Endothelial cell of umbilical vein (primary cell): Measurements from ENCODE around the gene SPATA33. TPM values are rescaled to one million over a fixed set of nuclear protein-coding genes. Genes with fewer than 3 reads are reported as not detected.

Experiments
- BruUV-seq: library from RNA; stranded (reverse); fragments of 400-500 nt; replicated peaks from 2 replicates; lab custom pipeline; 2021; lab: Mats Ljungman, UMichigan
- CTCF ChIA-PET: fragments of 300-600, 350-600 bp; sonication (Branson Sonifier 250); formaldehyde crosslinking; loops from one replicate; lab custom pipeline; 2021; ENCODE audit warnings: antibody characterized with exemption, inconsistent platforms; lab: Charles Lee
- POLR2A ChIA-PET: fragments of 300-600, 350-600 bp; sonication (Branson Sonifier 250); formaldehyde crosslinking; loops from one replicate; lab custom pipeline; 2021; ENCODE audit warnings: antibody characterized with exemption, inconsistent platforms; lab: Charles Lee
- DNase-seq: peaks from one replicate; pipeline ENCODE4 v3.0.0-alpha.2; 2011; ENCODE audit warnings: low read depth, low spot score
- FAIRE-seq: peaks from 2 replicates; lab custom pipeline; 2011; peaks lifted over from hg19 to GRCh38; lab: Jason Lieb, UNC
- H2AFZ ChIP-seq: 2 replicates; pipeline ENCODE4 v1.6.0; 2012; ENCODE audit warnings: low read depth, low read length, control low read depth, inconsistent platforms
- H3K27ac ChIP-seq: 2 replicates; pipeline ENCODE4 v1.5.1; 2011; ENCODE audit warnings: low read depth, mild to moderate bottlenecking, control low read depth, low read length, moderate library complexity; ENCODE audit not compliant: insufficient read depth
- H3K27me3 ChIP-seq, 2 experiments: 2 replicates each; pipeline versions ENCODE4 v1.6.0 to v1.6.1; 2011; ENCODE audit warnings: low read length in 2 of 2, mixed read lengths in 1 of 2; ENCODE audit not compliant: control insufficient read depth in 2 of 2, insufficient read depth in 2 of 2
- H3K36me3 ChIP-seq, 2 experiments: 2 replicates in 1 of 2; 3 replicates in 1 of 2; pipeline ENCODE4 v1.5.1; 2011; ENCODE audit warnings: low read length in 2 of 2, mild to moderate bottlenecking in 1 of 2, moderate library complexity in 1 of 2; ENCODE audit not compliant: control insufficient read depth in 2 of 2, insufficient read depth in 2 of 2; ENCODE audit errors: extremely low read depth in 1 of 2
- H3K4me1 ChIP-seq: 3 replicates; pipeline ENCODE4 v1.5.1; 2011; ENCODE audit warnings: mild to moderate bottlenecking, low read length; ENCODE audit not compliant: control insufficient read depth, insufficient read depth; ENCODE audit errors: extremely low read depth
- H3K4me2 ChIP-seq: 2 replicates; pipeline ENCODE4 v1.6.1; 2011; ENCODE audit warnings: low read length, control low read depth, mixed read lengths; ENCODE audit not compliant: insufficient read depth
- H3K4me3 ChIP-seq, 3 experiments: fragments of 200-600 bp in 1 of 3; sonication (generic), shearing (Covaris generic) in 1 of 3; replicated peaks in 1 of 3; 2 replicates each; pipeline ENCODE4 v1.5.1; 2011 to 2016; ENCODE audit warnings: control low read depth in 3 of 3, low read length in 3 of 3, mild to moderate bottlenecking in 2 of 3, inconsistent platforms in 1 of 3, low read depth in 1 of 3, moderate library complexity in 1 of 3; ENCODE audit not compliant: insufficient read depth in 1 of 3
- H3K79me2 ChIP-seq: 2 replicates; pipeline ENCODE4 v1.6.0; 2012; ENCODE audit warnings: low read length, inconsistent platforms; ENCODE audit not compliant: control insufficient read depth, insufficient read depth
- H3K9ac ChIP-seq: replicated peaks from 2 replicates; pipeline ENCODE3; 2011; ENCODE audit warnings: low read length, control low read depth; ENCODE audit not compliant: insufficient read depth; ENCODE audit errors: extremely low read depth
- H3K9me1 ChIP-seq: replicated peaks from 3 replicates; pipeline ENCODE4 v1.6.0; 2011; ENCODE audit warnings: mild to moderate bottlenecking, low read length; ENCODE audit not compliant: control insufficient read depth, insufficient read depth; ENCODE audit errors: extremely low read depth
- H3K9me3 ChIP-seq: replicated peaks from 2 replicates; pipeline ENCODE4 v1.5.1; 2012; ENCODE audit warnings: low read length, inconsistent platforms; ENCODE audit not compliant: control insufficient read depth, insufficient read depth
- H4K20me1 ChIP-seq: replicated peaks from 2 replicates; pipeline ENCODE3; 2011; ENCODE audit warnings: mild to moderate bottlenecking, low read length; ENCODE audit not compliant: control insufficient read depth, insufficient read depth; ENCODE audit errors: extremely low read depth
- CTCF ChIP-seq, 2 donors: IDR thresholded peaks; 1 replicate in 1 of 2; 2 replicates in 1 of 2; pipeline ENCODE4 v1.5.1; 2011; ENCODE audit warnings: low read length in 2 of 2, mild to moderate bottlenecking in 2 of 2, moderate library complexity in 2 of 2, control low read depth in 1 of 2, inconsistent platforms in 1 of 2, low read depth in 1 of 2; ENCODE audit not compliant: insufficient read depth in 1 of 2; ENCODE audit errors: extremely low read depth in 1 of 2
- EZH2 ChIP-seq: IDR thresholded peaks from 2 replicates; pipeline ENCODE4 v1.6.1; 2012; ENCODE audit warnings: borderline replicate concordance, low read depth, mild to moderate bottlenecking, moderate library complexity, low read length, inconsistent platforms; ENCODE audit not compliant: severe bottlenecking
- MAX ChIP-seq: IDR thresholded peaks from 2 replicates; pipeline ENCODE4 v1.6.1; 2011; ENCODE audit not compliant: insufficient read depth, insufficient read length
- dilution Hi-C: fragments of 300-500 bp; cut with MboI; formaldehyde crosslinking; loops from one replicate; pipeline ENCODE4 v1.15.0; 2019; ENCODE audit warnings: low sequenced_read_pairs; ENCODE audit not compliant: extremely low pct_ligation_motif_present
- intact Hi-C: fragments of 100-400 bp; cut with micrococcal nuclease; formaldehyde crosslinking; loops from one replicate; pipeline ENCODE4 v1.10.0; 2022
- polyA plus RNA-seq, 4 experiments: library from polyadenylated mRNA; depleted of rRNA in 3 of 4; stranded (reverse) in 3 of 4; unstranded in 1 of 4; fragments of >200 nt; gene quantifications; 2 replicates each; pipeline versions ENCODE4 v1.2.1 to v1.2.3, GENCODE V29; 2011 to 2012; ENCODE audit warnings: missing spikeins in 1 of 4
- total RNA-seq: library from RNA; stranded (reverse); gene quantifications from 2 replicates; pipeline ENCODE4 v1.2.3, GENCODE V29; 2021

The SPATA33 gene
- total and polyA plus RNA-seq, 2 donors (not counting 3 experiments of a cell fraction or from before 2014, with no cell fraction given): 3.5 to 11.4 TPM

- TF ChIP-seq EZH2: no peak
- Histone ChIP-seq H3K4me2 (no peak overlapping the region), H3K9me3 (no peaks in the 10 kb centered on the region), H3K4me3 (no peak overlapping the region), H3K27ac (no peak overlapping the region), H3K27me3 (peaks cover 0 to 3% of the 10 kb centered on the region in 2 experiments), H3K79me2 (no peaks in the 10 kb centered on the region), H2AFZ (no peak overlapping the region), H3K36me3 (no peaks in the 10 kb centered on the region), H3K9ac (no peak overlapping the region), H3K9me1 (no peaks in the 10 kb centered on the region), H4K20me1 (no peaks in the 10 kb centered on the region), H3K4me1 (no peaks in the 10 kb centered on the region)
- BruUV-seq: no TSS peak
- no peak for DNase-seq
- no peak for FAIRE-seq
- intact Hi-C loops (no loop called here), dilution Hi-C loops (no loop called here)
- CTCF ChIA-PET: no interaction called here
- POLR2A ChIA-PET: no interaction called here
These were observed 19.2 kb upstream of the SPATA33 start for GRCh38 chr16:89638455-89638854.

- no peak overlapping the region for H3K9ac ChIP-seq
- POLR2A ChIA-PET: no interaction called here
- no peaks in the 10 kb centered on the region for H3K4me1 ChIP-seq
- CTCF ChIA-PET: interaction anchor here (4.8 kb wide), 1 partner anchor 24 kb away, joined by 28 read pairs; no protein-coding TSS in a partner anchor
- dilution Hi-C loops (no loop called here), intact Hi-C loops (no loop called here)
- TF ChIP-seq CTCF (IDR thresholded peaks at IDR 0.05; ENCODE audit: extremely low read depth in 1 of 2, insufficient read depth in 1 of 2, low read depth in 1 of 2, low read length in 2 of 2): no peak
- TF ChIP-seq MAX: no peak
- no peak for FAIRE-seq
- no peak overlapping the region for H3K4me2 ChIP-seq
- no peaks in the 10 kb centered on the region for H3K27me3 ChIP-seq
- no peaks in the 10 kb centered on the region for H3K9me3 ChIP-seq
- no peak overlapping the region for H3K4me3 ChIP-seq
- H3K36me3 ChIP-seq: no peaks in the 10 kb centered on the region
- H2AFZ ChIP-seq: no peak overlapping the region
- H3K9me1 ChIP-seq: no peaks in the 10 kb centered on the region
- H3K27ac ChIP-seq: no peak overlapping the region
- no peaks in the 10 kb centered on the region for H4K20me1 ChIP-seq
- no peak for DNase-seq
- H3K79me2 ChIP-seq: no peaks in the 10 kb centered on the region
- BruUV-seq: no TSS peak
These were observed 18.3 kb upstream of the SPATA33 start for GRCh38 chr16:89639385-89639784.
